ENCODE results near the gene SNX33.

GRCh38 chr15:75639709-75640482 lies 7.8 kb upstream of the SNX33 start, which contains the start of gene IMP3:
- TF ChIP-seq CTCF (conservative IDR thresholded peaks at IDR 0.05; ENCODE audit: low read length) = no peak
- no peak for TF ChIP-seq EZH2phosphoT487 (IDR thresholded peaks at IDR 0.05; ENCODE audit: borderline replicate concordance)

All from Loucy (cell line).